ENCODE data around the gene ABHD17A. TPM values are rescaled to one million over a fixed set of nuclear protein-coding genes. Genes with fewer than 3 reads are reported as not detected.

Gene ABHD17A
- polyA plus RNA-seq, 1 donor (not counting 4 experiments of a cell fraction or from before 2014, with no cell fraction given) = 27.2 TPM

GRCh38 chr19:1862424-1863327, 22.6 kb downstream of the ABHD17A start:
- no peak overlapping the region for H2AFZ ChIP-seq (ENCODE audit: control insufficient read depth, low read length)
- no peak for TF ChIP-seq CTCF (optimal IDR thresholded peaks at IDR 0.05 in 1 of 3, IDR thresholded peaks at IDR 0.05 in 1 of 3, conservative IDR thresholded peaks at IDR 0.05 in 1 of 3; ENCODE audit: extremely low read depth in 1 of 3, insufficient read depth in 2 of 3, low read length in 3 of 3)
- TF ChIP-seq EZH2 (IDR thresholded peaks at IDR 0.05; ENCODE audit: low read length) = no peak
- peak overlapping the region; percentile 76 to 92 (median 88) for H3K4me3 ChIP-seq (ENCODE audit: control insufficient read depth in 2 of 3, extremely low read depth in 1 of 3, insufficient read depth in 2 of 3, low read depth in 1 of 3, low read length in 3 of 3)
- H3K4me2 ChIP-seq (ENCODE audit: control insufficient read depth, extremely low read depth, insufficient read depth, low read depth, low read length) = peak overlapping the region; percentile 92
- H3K9me3 ChIP-seq (ENCODE audit: control insufficient read depth, low read depth, low read length) = no peaks in the 10 kb centered on the region
- H3K27ac ChIP-seq (ENCODE audit: control insufficient read depth, insufficient read depth, low read length) = peak overlapping the region; percentile 58
- DNase-seq (ENCODE audit: low read depth, low spot score) (no peak), FAIRE-seq (no peak)
- H3K4me1 ChIP-seq (ENCODE audit: control insufficient read depth, extremely low read depth, insufficient read depth, low read length) = peaks cover 36% of the 10 kb centered on the region
- peaks cover 52% of the 10 kb centered on the region for H3K79me2 ChIP-seq (ENCODE audit: control insufficient read depth, insufficient read depth, low read length)
- no peaks in the 10 kb centered on the region for H3K36me3 ChIP-seq (ENCODE audit: control insufficient read depth in 2 of 2, extremely low read depth in 1 of 2, insufficient read depth in 2 of 2, low read length in 2 of 2)
- peak overlapping the region; percentile 84 for H3K9ac ChIP-seq (ENCODE audit: control insufficient read depth, extremely low read depth, insufficient read depth, low read length)
- no peaks in the 10 kb centered on the region for H3K9me1 ChIP-seq (ENCODE audit: control insufficient read depth, extremely low read depth, insufficient read depth, low read length)
- no peaks in the 10 kb centered on the region for H3K27me3 ChIP-seq (ENCODE audit: control insufficient read depth, extremely low read depth, insufficient read depth, low read length)
- dilution Hi-C loops (cut with MboI; ENCODE audit: extremely low pct_ligation_motif_present, low sequenced_read_pairs) = no loop called here
- H4K20me1 ChIP-seq (ENCODE audit: control insufficient read depth, extremely low read depth, insufficient read depth, low read length) = peaks cover 20% of the 10 kb centered on the region

- Histone ChIP-seq H3K4me2 (ENCODE audit: control insufficient read depth, extremely low read depth, insufficient read depth, low read depth, low read length) (peak overlapping the region; percentile 92), H3K4me1 (ENCODE audit: control insufficient read depth, extremely low read depth, insufficient read depth, low read length) (peaks cover 39% of the 10 kb centered on the region), H3K27me3 (ENCODE audit: control insufficient read depth, extremely low read depth, insufficient read depth, low read length) (no peaks in the 10 kb centered on the region), H2AFZ (ENCODE audit: control insufficient read depth, low read length) (no peak overlapping the region), H3K9me3 (ENCODE audit: control insufficient read depth, low read depth, low read length) (no peaks in the 10 kb centered on the region), H3K36me3 (ENCODE audit: control insufficient read depth in 2 of 2, extremely low read depth in 1 of 2, insufficient read depth in 2 of 2, low read length in 2 of 2) (no peaks in the 10 kb centered on the region), H3K4me3 (ENCODE audit: control insufficient read depth in 2 of 3, extremely low read depth in 1 of 3, insufficient read depth in 2 of 3, low read depth in 1 of 3, low read length in 3 of 3) (peak overlapping the region; percentile 76 to 92 (median 88)), H4K20me1 (ENCODE audit: control insufficient read depth, extremely low read depth, insufficient read depth, low read length) (peaks cover 20% of the 10 kb centered on the region), H3K27ac (ENCODE audit: control insufficient read depth, insufficient read depth, low read length) (peak overlapping the region; percentile 58), H3K9ac (ENCODE audit: control insufficient read depth, extremely low read depth, insufficient read depth, low read length) (peak overlapping the region; percentile 84), H3K9me1 (ENCODE audit: control insufficient read depth, extremely low read depth, insufficient read depth, low read length) (no peaks in the 10 kb centered on the region), H3K79me2 (ENCODE audit: control insufficient read depth, insufficient read depth, low read length) (peaks cover 55% of the 10 kb centered on the region)
- DNase-seq (ENCODE audit: low read depth, low spot score) (no peak), FAIRE-seq (no peak)
- TF ChIP-seq CTCF (optimal IDR thresholded peaks at IDR 0.05 in 1 of 3, IDR thresholded peaks at IDR 0.05 in 1 of 3, conservative IDR thresholded peaks at IDR 0.05 in 1 of 3; ENCODE audit: extremely low read depth in 1 of 3, insufficient read depth in 2 of 3, low read length in 3 of 3) (no peak), EZH2 (IDR thresholded peaks at IDR 0.05; ENCODE audit: low read length) (no peak)
- dilution Hi-C loops (cut with MboI; ENCODE audit: extremely low pct_ligation_motif_present, low sequenced_read_pairs) = no loop called here
These were observed 23.2 kb downstream of the ABHD17A start for GRCh38 chr19:1862068-1862423.
